GM12874 (cell line): ENCODE measurements around the gene OR1J2.

Source experiments
- CTCF ChIP-seq: IDR thresholded peaks from 2 replicates; pipeline ENCODE4 v1.5.1; 2011; ENCODE audit warnings: low read depth, mild to moderate bottlenecking, control low read depth, low read length, moderate library complexity; ENCODE audit not compliant: insufficient read depth

Gene OR1J2

GRCh38 chr9:122510502-122510901 is at the start of gene OR1J2:
OR1J2 (plus strand) TSS chr9:122510802; CDS start chr9:122510802, 0 bp downstream.
- no peak for TF ChIP-seq CTCF

- peak; percentile 18; the same call in 1 of the 2 replicates for TF ChIP-seq CTCF
These were observed 46.6 kb upstream of the OR1J2 start for GRCh38 chr9:122463828-122464632.

GRCh38 chr9:122464633-122465567 is 45.7 kb upstream of the OR1J2 start:
- TF ChIP-seq CTCF = peak; percentile 72

- TF ChIP-seq CTCF = no peak
These were observed 44.1 kb upstream of the OR1J2 start for GRCh38 chr9:122466456-122466855.

- TF ChIP-seq CTCF = no peak
These were observed 41.9 kb upstream of the OR1J2 start for GRCh38 chr9:122468735-122469134.

- no peak for TF ChIP-seq CTCF
These were observed 36.0 kb upstream of the OR1J2 start for GRCh38 chr9:122474561-122474960.

- no peak for TF ChIP-seq CTCF
These were observed 34.9 kb upstream of the OR1J2 start for GRCh38 chr9:122475717-122476116.
